Measurements from ENCODE around the gene DEFB118. TPM values are rescaled to one million over a fixed set of nuclear protein-coding genes. Genes with fewer than 3 reads are reported as not detected.
A peak's percentile ranks its signal among the peaks of the same experiment; 100 is the strongest.

The DEFB118 gene
- polyA plus RNA-seq, 3 donors = not detected

DNA sequence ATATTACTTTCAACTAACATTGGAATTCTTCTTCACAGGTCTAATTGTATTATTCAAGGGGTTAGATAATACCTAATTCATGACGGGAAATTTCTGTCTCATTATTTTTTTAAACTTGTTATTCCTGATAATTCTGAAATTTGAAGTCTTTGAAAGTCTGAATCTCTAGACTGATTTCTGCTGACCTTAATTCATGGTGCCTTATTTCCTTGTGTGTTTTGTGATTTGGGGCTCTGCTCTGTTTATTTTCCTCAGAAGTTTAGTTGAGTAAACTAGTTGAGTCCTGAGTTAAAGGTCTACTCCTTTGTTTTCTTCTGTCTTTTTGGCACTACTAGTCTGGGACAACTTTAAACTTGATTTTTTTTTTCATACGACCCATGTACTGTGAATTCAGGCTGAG lies 5.9 kb downstream of the DEFB118 start:
- Mint-ChIP-seq H3K27me3 (ENCODE audit: low read depth in 3 of 3) (peaks cover 0 to 1% (median 1%) of the 10 kb centered on the region in 3 donors), H3K36me3 (no peaks in the 10 kb centered on the region), H3K9me3 (peaks cover 2 to 16% (median 8%) of the 10 kb centered on the region in 7 donors), H3K27ac (no peak overlapping the region), H3K4me3 (no peak overlapping the region), H3K4me1 (no peaks in the 10 kb centered on the region)
- no peaks in the 10 kb centered on the region for H3K4me1 ChIP-seq (ENCODE audit: control insufficient read depth in 1 of 2, insufficient read depth in 2 of 2, low read length in 2 of 2)
- no peak for DNase-seq
- H3K27me3 ChIP-seq (ENCODE audit: control insufficient read depth in 2 of 2, insufficient read depth in 2 of 2, low read length in 2 of 2) = no peaks in the 10 kb centered on the region
- no peaks in the 10 kb centered on the region for H3K79me2 ChIP-seq (ENCODE audit: insufficient read depth, low read length)
- no peak overlapping the region for H3K9ac ChIP-seq (ENCODE audit: insufficient read depth, low read length, poor library complexity, severe bottlenecking)
- H3K36me3 ChIP-seq (replicated peaks in 1 of 2; ENCODE audit: control insufficient read depth in 1 of 2, insufficient read depth in 2 of 2, low read length in 2 of 2) = no peaks in the 10 kb centered on the region
- H3K9me3 ChIP-seq (replicated peaks in 1 of 2; ENCODE audit: control insufficient read depth in 1 of 2, insufficient read depth in 1 of 2, low read length in 2 of 2) = peaks cover 0 to 6% of the 10 kb centered on the region in 2 donors
- no peak overlapping the region for H3K4me3 ChIP-seq (replicated peaks in 1 of 3; ENCODE audit: low read depth in 2 of 3, low read length in 3 of 3)
- no peaks in the 10 kb centered on the region for H4K20me1 ChIP-seq (ENCODE audit: insufficient read depth, low read length)
- H2AFZ ChIP-seq (ENCODE audit: insufficient read depth, low read depth, low read length, poor library complexity, severe bottlenecking) = no peak overlapping the region
- no peak overlapping the region for H3K4me2 ChIP-seq (replicated peaks; ENCODE audit: extremely low read depth, low read length, poor library complexity, severe bottlenecking)
- H3K27ac ChIP-seq (ENCODE audit: low read depth in 1 of 2, low read length in 2 of 2) = no peak overlapping the region
- TF ChIP-seq, protein P1, sequence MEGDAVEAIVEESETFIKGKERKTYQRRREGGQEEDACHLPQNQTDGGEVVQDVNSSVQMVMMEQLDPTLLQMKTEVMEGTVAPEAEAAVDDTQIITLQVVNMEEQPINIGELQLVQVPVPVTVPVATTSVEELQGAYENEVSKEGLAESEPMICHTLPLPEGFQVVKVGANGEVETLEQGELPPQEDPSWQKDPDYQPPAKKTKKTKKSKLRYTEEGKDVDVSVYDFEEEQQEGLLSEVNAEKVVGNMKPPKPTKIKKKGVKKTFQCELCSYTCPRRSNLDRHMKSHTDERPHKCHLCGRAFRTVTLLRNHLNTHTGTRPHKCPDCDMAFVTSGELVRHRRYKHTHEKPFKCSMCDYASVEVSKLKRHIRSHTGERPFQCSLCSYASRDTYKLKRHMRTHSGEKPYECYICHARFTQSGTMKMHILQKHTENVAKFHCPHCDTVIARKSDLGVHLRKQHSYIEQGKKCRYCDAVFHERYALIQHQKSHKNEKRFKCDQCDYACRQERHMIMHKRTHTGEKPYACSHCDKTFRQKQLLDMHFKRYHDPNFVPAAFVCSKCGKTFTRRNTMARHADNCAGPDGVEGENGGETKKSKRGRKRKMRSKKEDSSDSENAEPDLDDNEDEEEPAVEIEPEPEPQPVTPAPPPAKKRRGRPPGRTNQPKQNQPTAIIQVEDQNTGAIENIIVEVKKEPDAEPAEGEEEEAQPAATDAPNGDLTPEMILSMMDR (IDR thresholded peaks at IDR 0.05) = no peak
- no CpG with 5 or more reads among the region's 2 CpGs for WGBS (ENCODE audit: insufficient coverage)
- intact Hi-C loops (cut with micrococcal nuclease) = no loop called here

GRCh38 chr20:31390490-31390889 lies 22.1 kb downstream of the DEFB118 start, which contains the start of gene DEFB119:
Gene DEFB119, minus strand, starts transcription at chr20:31390590. Its CDS starts 107 bp downstream, at chr20:31390483.
- Mint-ChIP-seq H3K27ac (no peak within 1 kb of the TSS), H3K9me3 (peaks cover 0 to 6% (median 1%) of the 10 kb centered on the region in 7 donors), H3K36me3 (no peaks in the 10 kb centered on the region), H3K4me1 (no peaks in the 10 kb centered on the region), H3K4me3 (peak within 1 kb of the TSS in 1 of 2 donors; percentile 9), H3K27me3 (ENCODE audit: low read depth in 3 of 3) (peaks cover 2 to 3% (median 3%) of the 10 kb centered on the region in 3 donors)
- no peaks in the 10 kb centered on the region for H3K9me3 ChIP-seq (replicated peaks in 1 of 2; ENCODE audit: control insufficient read depth in 1 of 2, insufficient read depth in 1 of 2, low read length in 2 of 2)
- H3K27ac ChIP-seq (ENCODE audit: low read depth in 1 of 2, low read length in 2 of 2) = no peak within 1 kb of the TSS
- no peak within 1 kb of the TSS for H3K4me3 ChIP-seq (replicated peaks in 1 of 3; ENCODE audit: low read depth in 2 of 3, low read length in 3 of 3)
- no peaks in the 10 kb centered on the region for H3K36me3 ChIP-seq (replicated peaks in 1 of 2; ENCODE audit: control insufficient read depth in 1 of 2, insufficient read depth in 2 of 2, low read length in 2 of 2)
- H4K20me1 ChIP-seq (ENCODE audit: insufficient read depth, low read length) = no peaks in the 10 kb centered on the region
- H3K27me3 ChIP-seq (ENCODE audit: control insufficient read depth in 2 of 2, insufficient read depth in 2 of 2, low read length in 2 of 2) = no peaks in the 10 kb centered on the region
- H2AFZ ChIP-seq (ENCODE audit: insufficient read depth, low read depth, low read length, poor library complexity, severe bottlenecking) = no peak within 1 kb of the TSS
- H3K4me2 ChIP-seq (replicated peaks; ENCODE audit: extremely low read depth, low read length, poor library complexity, severe bottlenecking) = no peak within 1 kb of the TSS
- no peak for DNase-seq
- H3K4me1 ChIP-seq (ENCODE audit: control insufficient read depth in 1 of 2, insufficient read depth in 2 of 2, low read length in 2 of 2) = no peaks in the 10 kb centered on the region
- TF ChIP-seq, protein P1 (IDR thresholded peaks at IDR 0.05) = no peak
- H3K9ac ChIP-seq (ENCODE audit: insufficient read depth, low read length, poor library complexity, severe bottlenecking) = no peak within 1 kb of the TSS
- WGBS (ENCODE audit: insufficient coverage) = 50% methylated on average over 1 of the region's 1 CpG
- H3K79me2 ChIP-seq (ENCODE audit: insufficient read depth, low read length) = no peaks in the 10 kb centered on the region
- intact Hi-C loops (cut with micrococcal nuclease) = no loop called here
